ENCODE results near the gene PER1. TPM values are rescaled to one million over a fixed set of nuclear protein-coding genes. Genes with fewer than 3 reads are reported as not detected.

The PER1 gene
- total RNA-seq, 1 experiment from 2014 or later: 25.0 TPM

DNA sequence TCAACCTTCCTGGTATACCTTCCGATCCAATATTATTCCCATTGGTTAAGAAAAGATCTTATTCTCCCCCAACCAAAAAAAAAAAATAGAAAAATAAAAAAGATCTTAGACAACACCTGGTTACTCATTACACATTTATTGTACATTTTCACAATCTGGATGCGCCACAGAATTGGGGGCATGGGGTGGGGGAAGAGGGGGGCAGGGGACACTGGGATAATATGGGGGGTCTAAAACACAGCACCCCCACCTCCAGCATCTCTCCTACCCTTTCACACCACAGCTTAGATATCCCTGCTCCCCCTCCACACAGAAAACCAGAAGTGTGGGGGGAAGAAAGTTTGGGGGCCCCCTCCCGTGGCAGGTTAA lies 6.8 kb upstream of the PER1 start:
- Histone ChIP-seq H3K9me2 (replicated peaks; ENCODE audit: low read length) (no peaks in the 10 kb centered on the region), H3K4me2 (ENCODE audit: low read length) (no peak overlapping the region), H3K9me3 (ENCODE audit: low read length) (no peaks in the 10 kb centered on the region), H3K27me3 (ENCODE audit: low read length) (no peaks in the 10 kb centered on the region), H3K27ac (ENCODE audit: low read length) (no peak overlapping the region), H3K9ac (ENCODE audit: low read length) (no peak overlapping the region), H3K79me2 (ENCODE audit: low read length) (peaks cover 36% of the 10 kb centered on the region), H4K20me1 (ENCODE audit: low read length) (peaks cover 15% of the 10 kb centered on the region; the same call in 1 of the 2 replicates), H3F3A (ENCODE audit: low read length, unreplicated experiment) (no peaks in the 10 kb centered on the region), H2AFZ (ENCODE audit: low read length) (no peak overlapping the region), H3K4me1 (ENCODE audit: insufficient read depth, low read length) (peaks cover 41% of the 10 kb centered on the region), H3K36me3 (ENCODE audit: low read depth, low read length) (no peaks in the 10 kb centered on the region; the same call in 1 of the 2 replicates), H3K4me3 (ENCODE audit: low read length) (no peak overlapping the region)
- intact Hi-C loops (cut with micrococcal nuclease): no loop called here
- DNase-seq (no peak), ATAC-seq (no peak)
- ChIA-PET CTCF (no interaction called here), POLR2A (ENCODE audit: unreplicated experiment) (no interaction called here)
- no peak for TF ChIP-seq EZH2phosphoT487 (IDR thresholded peaks at IDR 0.05; ENCODE audit: borderline replicate concordance, low read length)
- TF ChIP-seq EZH2 (IDR thresholded peaks at IDR 0.05; ENCODE audit: low read length, unreplicated experiment): no peak
- no peak for TF ChIP-seq CTCF (conservative IDR thresholded peaks at IDR 0.05; ENCODE audit: low read depth, low read length)
- no TSS peak for BruUV-seq (replicated peaks)

DNA sequence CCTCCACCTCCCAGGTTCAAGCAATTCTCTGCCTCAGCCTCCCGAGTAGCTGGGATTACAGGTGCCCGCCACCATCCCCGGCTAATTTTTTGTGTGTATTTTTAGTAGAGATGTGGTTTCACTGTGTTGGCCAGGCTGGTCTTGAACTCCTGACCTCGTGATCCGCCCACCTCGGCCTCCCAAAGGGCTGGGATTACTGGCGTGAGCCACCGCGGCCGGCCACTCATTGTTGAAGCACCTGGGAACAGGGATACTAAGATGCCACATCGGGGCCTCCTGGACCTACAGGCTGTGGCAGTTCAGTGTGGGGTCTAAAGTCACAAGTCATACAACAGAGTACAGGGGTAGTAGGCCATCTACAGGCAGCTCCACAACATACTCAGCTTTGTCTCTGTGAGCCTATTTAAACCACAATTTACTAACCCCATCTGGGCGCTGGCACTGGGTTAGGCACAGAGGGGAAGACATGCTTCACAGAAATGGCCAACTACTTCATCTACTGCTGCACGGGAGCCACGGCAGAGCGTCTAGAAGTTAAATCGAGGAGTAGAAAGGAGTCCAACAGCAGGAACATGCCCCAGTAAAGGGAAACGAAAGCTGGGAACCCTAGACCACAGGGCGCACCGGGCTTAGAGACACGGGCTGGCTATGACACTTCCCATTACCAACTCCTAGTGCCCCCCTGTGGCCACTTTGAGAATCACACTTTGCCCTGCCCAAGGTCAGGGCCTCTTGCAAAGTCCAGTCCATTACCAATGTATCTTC lies 6.2 kb upstream of the PER1 start:
- Histone ChIP-seq H3K4me1 (ENCODE audit: insufficient read depth, low read length) (peaks cover 41% of the 10 kb centered on the region), H2AFZ (ENCODE audit: low read length) (no peak overlapping the region), H4K20me1 (ENCODE audit: low read length) (peaks cover 15% of the 10 kb centered on the region; the same call in 1 of the 2 replicates), H3K27me3 (ENCODE audit: low read length) (no peaks in the 10 kb centered on the region), H3K36me3 (ENCODE audit: low read depth, low read length) (no peaks in the 10 kb centered on the region; the same call in 1 of the 2 replicates), H3K4me3 (ENCODE audit: low read length) (no peak overlapping the region), H3F3A (ENCODE audit: low read length, unreplicated experiment) (no peaks in the 10 kb centered on the region), H3K9ac (ENCODE audit: low read length) (no peak overlapping the region), H3K27ac (ENCODE audit: low read length) (no peak overlapping the region), H3K79me2 (ENCODE audit: low read length) (peaks cover 42% of the 10 kb centered on the region), H3K9me2 (replicated peaks; ENCODE audit: low read length) (no peaks in the 10 kb centered on the region), H3K9me3 (ENCODE audit: low read length) (no peaks in the 10 kb centered on the region), H3K4me2 (ENCODE audit: low read length) (no peak overlapping the region)
- BruUV-seq (replicated peaks): no TSS peak
- peak; percentile 17; the same call in 1 of the 2 replicates for ATAC-seq
- ChIA-PET CTCF (interaction anchor here (0.6 kb wide), 1 partner anchor 61 kb away, joined by 4 read pairs; no protein-coding TSS in a partner anchor), POLR2A (ENCODE audit: unreplicated experiment) (no interaction called here)
- TF ChIP-seq EZH2 (IDR thresholded peaks at IDR 0.05; ENCODE audit: low read length, unreplicated experiment) (no peak), CTCF (conservative IDR thresholded peaks at IDR 0.05; ENCODE audit: low read depth, low read length) (peak; percentile 73)
- DNase-seq: peak; percentile 88
- intact Hi-C loops (cut with micrococcal nuclease): no loop called here
